GM12878 (cell line): ENCODE results near the gene GABBR1. TPM values are rescaled to one million over a fixed set of nuclear protein-coding genes. Genes with fewer than 3 reads are reported as not detected.

ENCODE experiments used
- ATAC-seq: fragments of 200-7000 bp; cut with Tn5 transposase; 3 replicates; pipeline ENCODE4 v1.9.1; 2020; ENCODE audit warnings: mild to moderate bottlenecking, moderate library complexity
- BruUV-seq: library from RNA; stranded (reverse); fragments of 400-500 nt; replicated peaks from 2 replicates; lab custom pipeline; 2021; lab: Mats Ljungman, UMichigan
- CTCF ChIA-PET: fragments of 300-600 bp; sonication (Branson Sonifier 250); formaldehyde crosslinking; extraction: SDS; loops from one replicate; lab custom pipeline; 2021; ENCODE audit warnings: inconsistent platforms; lab: Yijun Ruan, JAX
- POLR2A ChIA-PET: fragments of 350-600 bp; formaldehyde crosslinking; extraction: SDS; loops from one replicate; lab custom pipeline; 2021; ENCODE audit warnings: inconsistent platforms; lab: Charles Lee
- RAD21 ChIA-PET: fragments of 300-600 bp; sonication (Branson Sonifier 250); formaldehyde crosslinking; loops from one replicate; lab custom pipeline; 2023; ENCODE audit warnings: antibody characterized with exemption; ENCODE audit not compliant: unreplicated experiment; lab: Charles Lee
- SMC1A ChIA-PET: fragments of 300-600 bp; sonication (Branson Sonifier 250); formaldehyde crosslinking; loops from one replicate; lab custom pipeline; 2023; ENCODE audit not compliant: unreplicated experiment, uncharacterized antibody; lab: Charles Lee
- DNase-seq: peaks from one replicate; pipeline ENCODE4 v3.0.0-alpha.2; 2011; ENCODE audit warnings: low read depth, low spot score
- FAIRE-seq: peaks from 3 replicates; lab custom pipeline; 2011; peaks lifted over from hg19 to GRCh38; lab: Jason Lieb, UNC
- H2AFZ ChIP-seq: 2 replicates; pipeline ENCODE4 v1.6.0; 2011; ENCODE audit warnings: low read depth, low read length, control low read depth; ENCODE audit not compliant: control insufficient read depth
- H3K27ac ChIP-seq: 2 replicates; pipeline ENCODE4 v1.5.1; 2011; ENCODE audit warnings: control low read depth; ENCODE audit not compliant: control insufficient read depth, insufficient read depth
- H3K27me3 ChIP-seq, 2 experiments: replicated peaks in 1 of 2; 2 replicates each; pipeline versions ENCODE4 v1.6.0 to v1.6.1; 2011; ENCODE audit warnings: low read length in 1 of 2; ENCODE audit not compliant: control insufficient read depth in 2 of 2, insufficient read depth in 2 of 2
- H3K36me3 ChIP-seq, 2 experiments: 2 replicates each; pipeline ENCODE4 v1.5.1; 2011; ENCODE audit warnings: low read length in 1 of 2; ENCODE audit not compliant: control insufficient read depth in 2 of 2, insufficient read depth in 2 of 2
- H3K4me1 ChIP-seq: 2 replicates; pipeline ENCODE4 v1.6.1; 2011; ENCODE audit warnings: mild to moderate bottlenecking, low read length, moderate library complexity, mixed read lengths; ENCODE audit not compliant: control insufficient read depth, insufficient read depth
- H3K4me2 ChIP-seq: 2 replicates; pipeline ENCODE4 v1.6.0; 2011; ENCODE audit warnings: control low read depth; ENCODE audit not compliant: control insufficient read depth, insufficient read depth
- H3K4me3 ChIP-seq: fragments of 200-600 bp; sonication (generic); 2 replicates; pipeline ENCODE4 v1.5.1; 2016
- H3K79me2 ChIP-seq: 2 replicates; pipeline ENCODE4 v1.6.0; 2011; ENCODE audit warnings: low read length; ENCODE audit not compliant: control insufficient read depth, insufficient read depth
- H3K9ac ChIP-seq: 2 replicates; pipeline ENCODE4 v1.8.0; 2011; ENCODE audit warnings: low read length, control low read depth, mixed read lengths; ENCODE audit not compliant: control insufficient read depth, insufficient read depth
- H3K9me3 ChIP-seq: replicated peaks from 3 replicates; pipeline ENCODE4 v1.5.1; 2011; ENCODE audit warnings: mild to moderate bottlenecking, low read length; ENCODE audit not compliant: control insufficient read depth, insufficient read depth
- H4K20me1 ChIP-seq: 2 replicates; pipeline ENCODE4 v1.6.0; 2011; ENCODE audit not compliant: control insufficient read depth, insufficient read depth
- ASH2L ChIP-seq: fragments of 300-600, 200-600 bp; sonication (generic); IDR thresholded peaks from 2 replicates; pipeline ENCODE4 v1.6.1; 2017; ENCODE audit warnings: low read depth, mild to moderate bottlenecking, borderline replicate concordance
- BCLAF1 ChIP-seq: fragments of 450-650 bp; IDR thresholded peaks from 2 replicates; pipeline ENCODE4 v1.6.1; 2017; ENCODE audit warnings: antibody characterized with exemption, mild to moderate bottlenecking, moderate library complexity
- CBX3 ChIP-seq: fragments of 200-600 bp; sonication (generic); IDR thresholded peaks from 2 replicates; pipeline ENCODE4 v1.6.1; 2016; ENCODE audit warnings: low read depth, borderline replicate concordance
- E4F1 ChIP-seq: fragments of 450-650 bp; IDR thresholded peaks from 2 replicates; pipeline ENCODE4 v1.6.1; 2018; ENCODE audit warnings: borderline replicate concordance, mild to moderate bottlenecking; ENCODE audit not compliant: partially characterized antibody
- POU2F2 ChIP-seq: IDR thresholded peaks from 3 replicates; pipeline ENCODE4 v1.6.1; 2011; ENCODE audit warnings: low read depth, mild to moderate bottlenecking, low read length, borderline replicate concordance
- PRDM15 ChIP-seq: fragments of 450-650 bp; formaldehyde crosslinking; IDR thresholded peaks from 2 replicates; pipeline ENCODE4 v1.4.0; 2020; ENCODE audit warnings: mild to moderate bottlenecking, moderate library complexity
- USF2 ChIP-seq: IDR thresholded peaks from 2 replicates; pipeline ENCODE4 v1.6.1; 2011; ENCODE audit warnings: low read depth, low read length, improper control_type of control experiment, borderline replicate concordance
- WRNIP1 ChIP-seq: IDR thresholded peaks from 2 replicates; pipeline ENCODE4 v1.6.1; 2011; ENCODE audit warnings: low read depth, low read length, improper control_type of control experiment, borderline replicate concordance
- ZNF24 ChIP-seq: fragments of 450-650 bp; IDR thresholded peaks from 2 replicates; pipeline ENCODE4 v1.6.1; 2017; ENCODE audit warnings: antibody characterized with exemption, mild to moderate bottlenecking
- ZNF384 ChIP-seq: IDR thresholded peaks from 2 replicates; pipeline ENCODE4 v1.6.1; 2012; ENCODE audit warnings: low read depth, mild to moderate bottlenecking, low read length, improper control_type of control experiment, borderline replicate concordance
- WGBS: methylation state at CpG from one replicate; pipeline ENCODE4 v1.1.6; 2016; ENCODE audit warnings: low lambda C conversion rate; ENCODE audit not compliant: insufficient replicate concordance, insufficient coverage; ENCODE audit errors: missing lambda C conversion rate; 5-methylcytosine and 5-hydroxymethylcytosine counted together
- in situ Hi-C: fragments of 300-500 bp; cut with MboI; formaldehyde crosslinking; loops from 9 replicates; pipeline ENCODE4 v1.14.3; 2018; ENCODE audit warnings: mixed read lengths
- intact Hi-C: fragments of 100-400 bp; cut with micrococcal nuclease; formaldehyde crosslinking; loops from one replicate; pipeline ENCODE4 v1.14.2; 2022; ENCODE audit not compliant: unreplicated experiment
- polyA plus RNA-seq, 11 experiments: library from polyadenylated mRNA; depleted of rRNA in 4 of 11; unstranded in 6 of 11; stranded (reverse) in 5 of 11; fragments of >200 nt; fragmentation: Nextera tagmentation in 4 of 11; fragmentation: Illumina TruSeq in 1 of 11; extraction: Ambion mirVana in 4 of 11; extraction: Trizol in 1 of 11; gene quantifications; 1 replicate in 1 of 11; 2 replicates in 10 of 11; pipeline versions ENCODE4 v1.2.1 to v1.2.3, GENCODE V29; 2011 to 2016; ENCODE audit warnings: inconsistent platforms in 2 of 11, missing spikeins in 2 of 11, low read depth in 1 of 11
- total RNA-seq, 4 experiments: library from RNA; depleted of rRNA in 3 of 4; stranded (reverse); fragments of >200 nt in 3 of 4; fragmentation: Illumina TruSeq in 1 of 4; extraction: Trizol in 1 of 4; gene quantifications; 2 replicates each; pipeline versions ENCODE4 v1.2.1 to v1.2.3, GENCODE V29; 2013 to 2021

GABBR1 gene
- total and polyA plus RNA-seq, 10 of the 15 experiments (the other 5 are each of a cell fraction or from before 2014, with no cell fraction given): 0.11 to 5.2 (median 1.0) TPM

- no peaks in the 10 kb centered on the region for H3K36me3 ChIP-seq
- ChIA-PET CTCF (no interaction called here), RAD21 (no interaction called here), POLR2A (no interaction called here), SMC1A (interaction anchor here (1.0 kb wide), 1 partner anchor 27 kb away, joined by 3 read pairs; no protein-coding TSS in a partner anchor)
- H3K79me2 ChIP-seq: no peaks in the 10 kb centered on the region
- no peaks in the 10 kb centered on the region for H4K20me1 ChIP-seq
- H3K27ac ChIP-seq: no peak overlapping the region
- H3K4me1 ChIP-seq: no peaks in the 10 kb centered on the region
- no TSS peak for BruUV-seq
- H3K9me3 ChIP-seq: no peaks in the 10 kb centered on the region
- FAIRE-seq: no peak
- in situ Hi-C loops (no loop called here), intact Hi-C loops (no loop called here)
- no peak overlapping the region for H3K4me2 ChIP-seq
- peaks cover 0 to 3% of the 10 kb centered on the region in 2 experiments; a peak in 1 of 4 replicates for H3K27me3 ChIP-seq
- WGBS: 12% methylated on average over 8 of the region's 8 CpGs
- H3K9ac ChIP-seq: no peak overlapping the region
- H2AFZ ChIP-seq: no peak overlapping the region
- TF ChIP-seq ASH2L (no peak), WRNIP1 (no peak), POU2F2 (no peak), CBX3 (no peak), ZNF384 (no peak), E4F1 (no peak), ZNF24 (no peak), USF2 (no peak), PRDM15 (no peak), BCLAF1 (no peak)
- TF ChIP-seq, all 136 proteins: peak for 0
- H3K4me3 ChIP-seq: no peak overlapping the region
- no peak for DNase-seq
- ATAC-seq: no peak
These were observed 111.8 kb downstream of the GABBR1 start for GRCh38 chr6:29521006-29521680.
